HG03565 (cell line): ENCODE data around the gene DHRS7B.

Source experiments
- ATAC-seq: cut with Tn5 transposase; IDR thresholded peaks from one replicate; pipeline ENCODE4 v1.9.1; 2021; ENCODE audit warnings: mild to moderate bottlenecking, moderate library complexity; ENCODE audit not compliant: unreplicated experiment

Gene DHRS7B

DNA sequence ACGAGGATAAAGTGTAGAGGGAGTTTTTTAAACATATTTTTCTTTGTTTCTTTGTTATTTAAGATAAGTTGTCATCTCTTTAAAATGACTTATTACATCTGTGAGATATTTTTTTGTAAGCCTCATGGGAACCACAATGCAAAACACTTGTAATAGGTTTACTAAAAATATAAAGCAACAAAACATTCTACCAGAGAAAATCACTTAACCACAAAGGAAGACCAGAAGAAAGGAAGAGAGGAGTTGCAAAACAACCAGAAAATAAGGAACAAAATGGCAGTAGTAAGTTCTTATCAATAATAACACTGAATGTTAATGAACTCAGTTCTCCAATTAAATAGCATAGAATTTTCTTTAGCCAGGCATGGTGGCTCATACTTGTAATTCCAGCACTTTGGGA, 22.9 kb downstream of the DHRS7B start:
- no peak for ATAC-seq

DNA sequence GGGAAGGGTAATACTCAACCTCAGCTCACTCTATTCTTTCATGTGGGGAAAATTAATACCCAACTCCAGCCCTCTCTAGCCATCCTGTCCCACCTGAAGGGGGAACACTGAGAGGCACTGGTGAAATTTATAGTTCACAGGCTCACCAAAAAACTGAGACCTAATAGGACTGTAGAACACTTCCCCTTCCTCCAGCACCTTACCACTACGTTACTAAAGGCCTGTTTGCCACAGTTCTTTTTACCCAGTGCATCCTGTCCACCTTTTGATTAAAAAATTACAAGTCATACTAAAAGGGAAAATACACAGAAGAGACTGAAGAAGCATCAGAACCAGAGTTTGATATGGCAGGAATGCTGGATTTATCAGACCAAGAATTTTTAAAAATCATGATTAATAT, 26.0 kb downstream of the DHRS7B start:
- ATAC-seq, result no peak

DNA sequence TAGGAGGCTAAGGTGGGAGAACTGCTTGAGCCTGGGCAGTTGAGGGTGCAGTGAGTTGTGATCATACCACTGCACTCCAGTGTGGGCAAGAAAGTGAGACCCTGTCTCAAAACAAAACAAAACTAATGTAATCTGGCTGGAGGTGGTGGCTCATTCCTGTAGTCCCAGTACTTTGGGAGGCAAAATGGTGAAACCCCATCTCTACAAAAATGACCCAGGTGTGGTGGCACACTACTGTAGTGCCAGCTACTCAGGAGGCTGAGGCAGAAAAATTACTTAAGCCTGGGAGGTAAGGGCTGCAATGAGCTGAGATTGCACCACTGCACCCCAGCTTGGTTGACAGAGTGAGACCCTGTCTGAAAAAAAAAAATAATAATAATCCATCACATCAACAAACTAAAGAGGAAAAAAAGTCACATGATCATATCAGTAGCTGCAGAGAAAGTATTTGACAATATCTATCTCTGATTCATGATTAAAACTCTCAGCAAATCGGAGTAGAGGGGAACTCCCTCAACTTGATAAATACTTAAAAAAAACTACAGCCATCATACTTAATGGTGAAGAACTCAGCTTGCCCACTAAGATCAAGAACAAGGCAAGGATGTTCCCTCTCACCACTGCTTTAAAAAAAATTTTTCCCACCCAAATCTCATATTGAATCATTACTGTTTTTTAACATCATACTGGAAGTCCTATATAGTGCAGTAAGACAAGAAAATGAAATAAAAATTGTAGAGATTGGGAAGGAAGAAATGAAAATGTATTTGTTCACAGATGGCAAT, 31.0 kb downstream of the DHRS7B start:
- ATAC-seq, result no peak

DNA sequence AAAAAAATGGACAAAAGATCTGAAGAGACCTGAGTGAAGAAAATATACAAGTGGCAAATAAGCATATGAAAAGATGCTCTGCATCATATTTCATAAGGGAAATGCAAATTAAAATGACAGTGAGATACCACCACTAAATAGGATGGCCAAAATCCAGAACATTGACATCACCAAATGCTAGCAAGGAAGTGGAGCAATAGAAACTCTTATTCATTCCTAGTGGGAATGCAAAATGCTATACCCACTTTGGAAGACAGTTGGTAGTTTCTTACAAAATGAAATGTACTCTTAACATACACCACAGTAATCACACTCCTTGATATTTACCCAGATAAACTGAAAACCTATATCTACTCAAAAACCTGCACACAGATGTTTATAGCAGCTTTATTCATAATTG, 33.6 kb downstream of the DHRS7B start:
- ATAC-seq, result no peak

DNA sequence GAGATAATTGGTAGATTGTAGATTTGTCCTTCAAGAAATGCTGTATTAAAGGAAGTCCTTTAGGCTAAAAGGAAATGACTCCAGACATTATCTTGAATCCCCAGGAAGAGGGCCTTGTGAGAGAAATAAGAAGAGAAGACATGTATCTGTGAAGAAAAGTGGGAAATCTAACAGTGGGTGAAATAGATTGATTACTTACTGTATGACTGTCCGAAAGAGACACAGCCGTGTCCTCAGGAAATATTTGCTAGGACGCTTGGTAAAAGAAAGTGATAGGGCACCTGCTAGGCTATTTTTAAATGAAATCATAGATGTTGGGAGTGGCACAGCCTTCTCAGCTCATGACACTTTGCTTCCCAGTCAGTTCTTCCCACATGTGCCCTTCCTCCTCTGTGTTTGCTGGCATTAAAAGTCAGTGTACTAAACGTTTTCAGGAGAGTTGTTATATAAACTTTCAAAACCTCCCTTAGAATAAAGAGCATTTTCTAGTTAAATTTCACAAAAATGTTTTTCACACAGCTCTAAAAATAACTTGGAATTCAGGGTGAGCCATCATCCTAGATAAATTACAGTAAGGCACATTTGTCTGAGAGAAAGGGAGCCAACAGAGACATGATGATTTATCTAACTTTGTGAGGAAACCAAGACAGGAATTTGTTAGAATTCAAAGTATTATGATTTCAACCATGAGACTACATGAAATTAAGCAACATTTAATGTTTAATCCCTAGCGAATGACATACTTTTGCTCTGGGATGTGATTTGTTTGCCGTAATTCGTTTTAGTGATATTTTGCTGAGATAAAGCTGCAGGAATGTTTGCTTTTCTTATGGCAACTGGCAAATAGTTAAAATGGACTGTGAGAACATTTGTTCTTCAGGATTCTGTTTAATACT, 35.0 kb downstream of the DHRS7B start:
- ATAC-seq, result no peak

DNA sequence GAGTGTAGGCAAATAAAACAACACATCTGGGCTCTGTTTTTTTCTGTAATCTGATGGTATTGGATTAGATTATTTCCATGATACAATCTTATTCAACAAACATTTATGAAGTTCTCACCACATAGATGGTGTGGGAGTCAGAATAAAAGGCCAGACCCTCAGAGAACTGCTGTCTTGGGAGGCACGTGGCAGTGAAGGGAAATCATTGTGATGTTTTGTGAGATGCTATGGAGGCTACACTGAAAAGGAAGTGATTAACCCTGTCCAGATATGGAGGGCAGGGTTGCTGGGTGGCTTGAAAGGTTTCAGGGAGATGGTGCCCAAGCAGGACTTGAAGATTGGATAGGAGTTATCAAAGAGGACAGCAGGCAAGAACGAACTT, 35.6 kb downstream of the DHRS7B start:
- ATAC-seq, result no peak

DNA sequence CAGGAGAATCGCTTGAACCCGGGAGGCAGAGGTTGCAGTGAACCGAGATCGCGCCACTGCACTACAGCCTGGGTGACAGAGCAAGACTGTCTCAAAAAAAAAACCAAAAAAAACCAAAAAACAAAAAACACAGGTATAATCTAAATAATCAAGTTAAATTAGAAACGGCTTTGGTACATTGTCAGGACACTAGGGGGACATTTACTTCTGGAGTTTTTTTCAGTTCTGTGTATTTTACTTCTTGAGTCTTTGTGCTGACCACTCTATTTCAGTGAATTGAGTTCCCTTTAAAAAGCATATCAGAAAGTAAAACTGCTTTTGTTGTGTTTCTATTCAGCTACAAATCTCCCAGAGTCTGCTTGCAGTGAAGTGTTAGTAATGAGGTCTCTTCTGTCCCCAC, 36.3 kb downstream of the DHRS7B start:
- no peak for ATAC-seq

DNA sequence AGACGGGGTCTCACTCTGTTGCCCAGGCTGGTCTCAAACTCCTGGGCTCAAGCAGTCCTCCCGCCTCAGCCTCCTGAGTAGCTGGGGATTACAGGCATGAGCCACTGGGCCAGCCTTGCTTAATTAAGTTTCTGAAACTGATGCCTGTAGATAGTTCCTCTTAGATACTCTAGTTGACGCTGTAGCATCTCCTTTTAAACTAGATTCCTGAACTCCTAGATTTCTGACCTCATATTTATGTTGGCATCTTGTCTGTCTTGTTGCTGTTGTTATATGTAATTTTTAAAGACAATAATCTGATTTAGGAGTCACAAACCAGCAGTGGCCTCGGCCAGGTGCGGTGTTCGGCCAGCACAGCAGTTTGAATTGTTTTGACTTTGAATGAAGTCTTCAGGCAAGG, 37.5 kb downstream of the DHRS7B start:
- ATAC-seq, result no peak

DNA sequence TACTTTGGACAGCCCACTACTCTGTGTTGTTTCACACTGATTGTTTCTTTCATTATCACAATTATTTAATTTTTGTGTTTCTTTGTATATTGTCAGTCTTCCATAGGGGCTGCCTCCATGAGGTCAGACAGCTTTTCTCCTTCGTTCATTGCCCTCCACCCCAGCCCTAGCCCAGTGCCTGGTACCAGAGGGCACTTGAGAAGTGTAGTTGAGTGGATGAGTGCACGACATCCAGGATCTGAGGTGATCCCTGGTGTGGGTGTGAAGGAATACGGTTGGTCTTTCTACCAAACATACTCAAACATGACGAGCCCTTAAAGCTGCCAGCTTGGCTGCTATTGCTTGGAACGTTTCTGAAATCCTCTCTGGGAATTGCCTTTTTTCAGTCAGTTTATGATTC, 37.9 kb downstream of the DHRS7B start:
- no peak for ATAC-seq

DNA sequence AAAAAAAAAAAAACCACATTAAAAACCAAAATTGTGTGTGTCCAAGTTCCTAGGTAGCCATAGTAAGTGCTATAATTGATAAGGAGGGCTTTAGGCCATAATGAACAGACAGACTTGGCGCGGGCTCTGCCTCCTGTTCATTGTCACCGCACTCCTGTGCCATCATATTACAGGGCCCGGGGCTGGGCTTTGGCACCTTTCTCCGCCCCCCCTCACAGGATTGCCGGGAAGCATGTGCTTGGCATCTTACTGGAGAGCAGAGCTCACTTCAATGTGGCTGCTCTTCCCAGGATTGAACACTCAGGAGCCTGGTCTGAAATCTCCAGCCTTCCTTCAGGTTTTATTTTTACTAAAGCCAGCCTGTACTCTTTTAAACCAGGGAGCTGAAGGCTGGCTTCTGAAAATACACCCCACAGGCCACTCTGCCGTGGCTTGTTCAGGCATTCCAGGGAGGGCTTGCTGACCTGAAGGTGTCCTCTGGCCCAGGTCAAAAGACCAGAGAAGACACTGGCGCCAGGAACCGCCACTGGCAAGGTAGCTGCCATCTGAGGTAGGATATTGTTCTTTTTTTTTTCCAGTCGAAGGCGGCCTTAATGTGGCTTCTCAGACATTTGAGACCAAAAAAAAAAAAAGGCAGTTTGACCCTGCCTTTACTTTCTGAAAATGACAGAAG, 39.3 kb downstream of the DHRS7B start:
- ATAC-seq, result no peak

DNA sequence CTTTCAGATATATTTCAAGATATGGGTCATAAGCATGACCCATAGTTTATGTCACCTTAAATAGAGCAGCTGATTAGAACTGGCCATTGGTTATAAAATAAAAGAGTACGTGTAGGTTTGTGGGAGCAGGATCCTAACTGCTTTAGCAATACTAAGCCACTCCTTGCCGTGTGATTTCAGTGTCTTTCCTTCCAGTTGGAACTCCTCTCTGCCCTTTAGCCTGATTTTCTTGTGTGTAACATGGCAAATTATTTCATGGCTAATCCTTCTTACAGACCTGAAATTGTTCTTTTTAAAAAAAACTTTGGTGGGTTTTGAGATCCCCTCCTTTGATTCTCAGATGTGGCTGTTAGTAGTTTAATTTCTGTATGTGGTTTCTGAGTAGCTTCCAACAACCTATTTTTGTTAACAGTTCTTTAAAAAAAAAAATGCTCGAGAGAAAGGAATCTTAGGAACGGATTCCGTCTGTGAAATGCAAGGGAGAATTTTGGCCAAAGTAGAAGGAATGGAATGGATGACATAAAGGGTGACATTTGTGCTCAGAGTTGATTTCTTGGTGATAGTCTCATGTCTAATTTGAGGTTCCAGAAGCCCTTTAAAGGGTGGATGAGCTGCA, 39.9 kb downstream of the DHRS7B start:
- ATAC-seq, result no peak

DNA sequence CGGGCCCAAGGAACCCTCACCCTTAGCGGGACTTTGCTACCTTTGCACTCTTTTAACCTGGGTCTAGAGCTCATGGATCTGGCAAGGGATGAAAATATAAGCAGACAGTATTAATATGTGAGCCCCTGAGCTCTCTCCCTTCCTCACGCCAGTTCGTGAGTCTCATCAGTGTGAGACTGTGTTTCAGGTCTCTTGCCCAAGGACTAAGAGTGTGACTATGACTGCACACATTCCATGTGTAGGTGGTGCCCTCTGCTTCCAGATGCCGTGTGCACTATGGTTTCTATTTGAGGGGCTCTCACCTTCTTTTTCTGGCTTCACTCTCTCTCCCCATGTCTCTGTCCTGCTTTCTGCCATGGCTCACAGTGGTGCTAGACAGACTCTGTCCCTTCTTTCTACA, 40.5 kb downstream of the DHRS7B start:
- ATAC-seq, result no peak

DNA sequence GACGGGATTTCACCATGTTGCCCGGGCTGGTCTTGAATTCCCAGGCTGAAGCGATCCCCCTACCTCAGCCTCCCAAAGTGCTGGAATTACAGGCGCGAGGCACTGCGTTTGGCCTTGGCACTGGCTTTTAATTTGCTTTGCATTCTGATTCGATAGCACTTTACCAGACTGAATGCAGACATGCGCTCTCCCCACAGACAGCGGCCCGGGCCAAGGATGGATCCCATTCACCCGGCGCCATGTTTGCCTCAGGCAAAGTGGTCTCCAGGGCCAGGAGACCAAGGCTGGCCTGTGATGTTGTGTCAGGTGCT, 41.7 kb downstream of the DHRS7B start:
- ATAC-seq, result no peak

DNA sequence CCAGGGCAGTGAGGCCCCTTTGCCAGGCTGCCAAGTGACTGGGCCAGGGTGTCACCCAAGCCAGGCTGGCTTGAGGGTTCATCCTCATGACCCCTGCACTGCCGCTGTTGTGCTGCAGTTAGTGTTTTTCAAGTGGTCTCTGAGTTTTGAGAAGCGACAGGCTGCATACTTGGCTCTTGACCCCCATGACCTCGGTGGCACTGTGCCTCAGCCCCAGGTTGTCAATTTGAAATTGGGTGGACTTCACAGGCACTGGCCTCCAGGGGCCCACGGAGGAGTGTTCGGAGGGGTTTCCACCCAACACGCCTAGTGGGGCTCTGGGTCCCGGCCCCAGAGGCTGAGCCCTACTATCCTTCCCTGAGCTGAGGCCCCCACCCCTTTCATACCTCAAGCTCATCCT, 42.7 kb downstream of the DHRS7B start:
- no peak for ATAC-seq

DNA sequence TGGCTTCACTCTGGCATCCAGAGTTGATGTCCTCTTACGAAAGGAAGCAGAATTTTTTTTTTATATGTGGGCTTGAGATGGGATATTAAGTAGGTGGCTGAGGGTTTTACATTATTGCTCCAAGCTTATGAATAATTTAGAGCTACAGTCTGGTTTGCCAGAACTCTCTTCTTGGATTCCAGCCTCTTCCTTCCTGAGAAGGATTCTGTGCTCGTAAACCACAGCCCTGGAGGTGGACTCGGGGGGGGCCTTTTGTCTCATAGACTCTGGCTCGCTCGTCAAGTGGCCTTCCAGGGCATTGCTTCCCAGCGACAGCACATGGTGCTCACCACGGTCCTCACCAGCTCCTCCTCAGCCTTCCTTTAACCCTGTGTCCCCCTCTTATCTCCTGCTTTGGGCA, 44.0 kb downstream of the DHRS7B start:
- no peak for ATAC-seq

DNA sequence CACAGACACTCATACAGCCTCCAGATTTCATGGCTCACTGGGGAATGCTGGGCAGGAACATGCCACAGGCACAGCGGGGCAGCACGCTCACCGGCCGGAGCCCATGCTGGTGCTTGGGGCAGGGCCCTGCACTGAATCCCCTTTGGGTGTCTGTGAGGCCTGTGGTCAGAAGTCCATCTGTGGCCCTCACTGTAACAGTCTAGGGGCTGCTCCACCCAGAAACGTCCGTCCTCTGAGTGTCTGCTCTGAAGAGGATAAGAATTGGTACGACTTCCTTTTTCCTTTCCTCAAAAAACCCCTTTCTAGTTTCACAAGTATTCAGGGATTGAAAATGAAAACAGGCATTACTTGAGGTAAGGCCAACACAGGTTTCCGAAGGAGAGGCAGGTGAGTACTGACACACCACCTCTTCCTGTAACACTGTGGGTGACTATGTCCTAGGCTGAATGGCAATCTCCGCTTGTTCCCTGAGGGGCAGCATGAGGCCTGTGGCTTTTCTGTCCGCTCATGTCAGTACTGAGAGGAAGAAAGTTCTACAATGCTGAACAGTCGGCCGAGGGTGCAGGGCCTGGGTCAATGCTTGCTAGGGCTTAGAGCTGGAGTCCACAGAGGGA, 44.7 kb downstream of the DHRS7B start:
- peak; percentile 59 for ATAC-seq

DNA sequence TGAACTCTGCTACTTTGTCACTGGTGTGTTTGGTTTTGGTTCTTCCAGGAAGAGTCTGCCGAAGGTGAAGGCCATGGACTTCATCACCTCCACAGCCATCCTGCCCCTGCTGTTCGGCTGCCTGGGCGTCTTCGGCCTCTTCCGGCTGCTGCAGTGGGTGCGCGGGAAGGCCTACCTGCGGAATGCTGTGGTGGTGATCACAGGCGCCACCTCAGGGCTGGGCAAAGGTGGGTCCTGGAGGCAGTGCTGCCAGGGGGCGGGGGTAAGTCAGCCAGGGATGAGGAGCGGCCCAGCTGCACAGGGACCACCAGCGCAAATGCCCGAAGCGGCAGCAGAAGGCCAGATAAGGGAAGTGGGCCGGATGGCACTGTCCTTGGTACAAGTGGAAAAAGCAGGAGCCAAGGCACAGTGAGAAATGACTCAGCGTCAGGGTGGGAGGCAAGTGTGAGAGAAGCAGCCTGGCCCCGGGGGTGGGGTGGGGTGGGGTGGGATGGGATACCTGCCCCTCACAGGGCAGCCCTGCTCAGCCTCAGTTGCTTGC, 45.3 kb downstream of the DHRS7B start:
- no peak for ATAC-seq

DNA sequence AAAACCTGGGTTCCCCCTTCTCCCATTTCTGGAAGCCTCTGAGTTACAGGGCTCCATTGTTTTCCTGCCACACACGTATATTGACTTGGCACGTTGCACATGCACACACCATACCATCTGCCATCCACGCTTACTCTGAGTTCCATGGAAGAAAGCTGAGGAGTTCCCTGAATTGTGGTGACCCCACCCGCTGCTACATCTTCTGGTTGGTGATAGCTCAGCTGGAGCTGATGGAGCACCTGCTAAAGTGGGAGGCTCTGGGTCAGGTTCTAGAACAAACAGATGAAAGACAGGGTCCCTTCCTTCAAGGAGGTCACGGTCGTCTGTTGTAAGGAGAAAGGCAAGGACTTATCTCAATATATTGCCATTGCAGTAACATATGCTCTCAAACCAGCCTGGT, 46.1 kb downstream of the DHRS7B start:
- no peak for ATAC-seq

DNA sequence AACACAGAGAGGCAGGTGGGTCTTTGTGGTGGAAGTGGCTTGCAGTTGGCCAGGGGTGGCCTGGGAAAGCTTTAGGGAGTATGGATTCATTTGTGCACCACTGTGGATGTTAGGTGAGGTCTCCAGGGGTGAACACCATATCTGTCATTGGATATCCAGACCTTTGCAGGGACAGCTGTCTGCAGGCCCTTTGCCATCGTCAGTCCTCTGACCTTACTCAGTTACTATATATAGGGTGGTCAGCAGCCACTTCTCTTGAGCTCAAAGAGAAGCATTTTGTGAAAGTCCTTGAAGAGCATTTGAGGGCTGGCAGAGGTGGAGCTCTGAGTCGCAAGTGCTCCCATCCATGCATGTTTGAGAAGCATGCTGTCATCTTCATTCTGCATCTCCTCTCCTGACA, 46.8 kb downstream of the DHRS7B start:
- ATAC-seq, result no peak

DNA sequence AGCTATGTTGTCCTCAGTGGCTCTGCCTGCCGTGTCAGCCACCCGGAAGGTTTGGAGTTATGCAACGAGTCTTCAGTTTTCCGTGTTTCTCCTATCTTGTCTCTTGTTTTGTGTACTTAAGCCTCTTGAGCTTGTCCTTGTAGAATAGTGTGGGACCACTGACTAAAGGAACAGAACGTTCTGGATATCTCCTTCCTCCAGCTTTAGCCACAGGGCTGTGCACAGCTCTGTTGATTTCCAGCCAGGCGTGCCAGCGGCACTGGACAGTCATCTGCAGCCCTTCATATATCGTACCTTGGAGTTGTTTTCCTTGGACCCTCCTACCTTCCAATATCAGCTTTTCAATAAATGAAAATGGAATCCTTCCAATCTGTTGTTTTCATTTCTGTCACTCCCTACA, 47.4 kb downstream of the DHRS7B start:
- no peak for ATAC-seq

DNA sequence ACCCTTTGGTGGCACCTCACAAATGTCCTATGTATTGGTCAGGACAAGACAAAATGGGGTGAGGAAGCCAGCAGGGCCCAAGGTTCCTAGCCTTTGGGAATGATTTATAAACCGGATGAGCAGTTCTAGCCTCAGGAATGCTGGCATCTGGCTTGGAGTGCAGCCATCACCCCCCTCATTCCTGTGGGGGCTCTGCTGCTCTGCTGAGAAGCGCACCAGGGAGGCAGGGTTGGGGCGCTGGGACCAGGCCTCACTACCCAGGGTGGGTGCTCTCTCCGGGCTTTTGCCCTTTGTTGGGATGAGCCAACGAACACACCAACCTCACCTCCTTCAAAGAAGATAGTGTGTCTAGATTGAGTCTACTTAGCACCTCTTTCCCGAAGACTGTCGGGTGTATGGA, 47.9 kb downstream of the DHRS7B start:
- ATAC-seq, result no peak
